ENCODE results near the gene CYP4F22. TPM values are rescaled to one million over a fixed set of nuclear protein-coding genes. Genes with fewer than 3 reads are reported as not detected.
A peak's percentile ranks its signal among the peaks of the same experiment; 100 is the strongest.

Gene CYP4F22
- total and polyA plus RNA-seq, 9 of the 15 experiments (the other 6 are each of a cell fraction or from before 2014, with no cell fraction given), result not detected

- TF ChIP-seq PATZ1 (CRISPR knock-in tag; IDR thresholded peaks at IDR 0.05; ENCODE audit: borderline replicate concordance) (no peak), DPF2 (IDR thresholded peaks at IDR 0.05) (no peak), CEBPZ (IDR thresholded peaks at IDR 0.05; ENCODE audit: borderline replicate concordance, low read depth, low read length) (no peak), CBFA2T3 (IDR thresholded peaks at IDR 0.05) (peak; percentile 59), E2F1 (CRISPR knock-in tag; IDR thresholded peaks at IDR 0.05) (no peak), ARID1B (IDR thresholded peaks at IDR 0.05) (peak; percentile 48), CREM (IDR thresholded peaks at IDR 0.05; ENCODE audit: low read depth) (0 out of 2 replicates have a peak, but pooled peaks have one; percentile 39), NFIC (IDR thresholded peaks at IDR 0.05) (peak; percentile 93), E2F6 (IDR thresholded peaks at IDR 0.05; ENCODE audit: borderline replicate concordance in 1 of 2, extremely low read depth in 1 of 2, insufficient read depth in 1 of 2, insufficient read length in 1 of 2, low read depth in 1 of 2, low read length in 1 of 2, poor library complexity in 1 of 2, severe bottlenecking in 1 of 2) (no peak), MLLT1 (IDR thresholded peaks at IDR 0.05) (0 out of 4 replicates have a peak, but pooled peaks of 1 of the 2 experiments have one; percentile 32), E2F5 (CRISPR knock-in tag; IDR thresholded peaks at IDR 0.05) (no peak), CBFA2T2 (conservative IDR thresholded peaks at IDR 0.05) (0 out of 2 replicates have a peak, but pooled peaks have one; percentile 12), RFX7 (CRISPR knock-in tag; IDR thresholded peaks at IDR 0.05) (no peak), PKNOX1 (IDR thresholded peaks at IDR 0.05) (no peak), TEAD4 (IDR thresholded peaks at IDR 0.05; ENCODE audit: low read length) (no peak), TEAD4 (CRISPR knock-in tag; IDR thresholded peaks at IDR 0.05; ENCODE audit: borderline replicate concordance) (no peak), SUPT5H (IDR thresholded peaks at IDR 0.05) (no peak)
Observed at GRCh38 chr19:15563325-15563794, 55.0 kb downstream of the CYP4F22 start (continued).

Measured in K562 (cell line).